ENCODE measurements around the gene TMEM217.

Gene TMEM217

GRCh38 chr6:37279366-37280134 lies 21.6 kb upstream of the TMEM217 start:
- no peak for DNase-seq

GRCh38 chr6:37277001-37277409 lies 19.1 kb upstream of the TMEM217 start:
- DNase-seq = no peak

DNA sequence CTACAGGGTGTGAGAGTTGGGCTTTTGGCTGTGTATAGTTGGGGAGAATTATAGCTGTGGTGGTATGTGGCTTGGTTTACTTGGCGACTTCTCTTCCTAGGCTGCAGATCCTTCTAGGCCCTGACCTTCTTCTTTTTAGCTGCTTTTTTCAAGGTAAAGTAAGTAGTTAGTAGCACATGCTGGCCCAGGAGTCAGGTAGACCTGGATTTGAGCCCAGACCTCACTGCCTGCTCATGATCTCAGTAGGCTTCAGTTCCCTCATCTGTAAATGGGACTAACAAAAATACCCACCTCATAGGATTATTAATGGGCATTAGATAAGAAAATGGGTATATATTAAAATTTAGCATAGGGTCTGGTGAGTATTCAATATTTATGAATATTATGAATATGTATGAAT lies 17.4 kb upstream of the TMEM217 start:
- DNase-seq = no peak

DNA sequence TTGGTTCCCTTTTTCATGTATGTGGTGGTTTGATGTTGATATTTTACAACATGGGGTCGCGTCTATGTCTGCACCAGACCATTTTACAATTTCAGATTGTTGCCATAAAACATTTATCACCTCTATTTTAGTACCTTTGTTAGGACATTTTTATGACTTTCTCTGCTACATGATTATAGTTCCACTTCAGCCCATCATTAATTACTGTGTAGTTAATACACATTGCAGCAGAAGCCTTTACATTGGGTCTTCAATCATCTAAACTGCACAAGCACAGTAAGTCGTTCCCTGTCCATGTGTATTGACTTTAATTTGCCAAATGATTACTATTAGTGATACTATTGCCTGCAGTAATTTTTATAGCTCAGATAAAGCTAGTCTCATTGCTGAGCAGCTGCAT lies 15.7 kb upstream of the TMEM217 start:
- no peak for DNase-seq

GRCh38 chr6:37272834-37273566 lies 15.1 kb upstream of the TMEM217 start:
- DNase-seq = no peak

DNA sequence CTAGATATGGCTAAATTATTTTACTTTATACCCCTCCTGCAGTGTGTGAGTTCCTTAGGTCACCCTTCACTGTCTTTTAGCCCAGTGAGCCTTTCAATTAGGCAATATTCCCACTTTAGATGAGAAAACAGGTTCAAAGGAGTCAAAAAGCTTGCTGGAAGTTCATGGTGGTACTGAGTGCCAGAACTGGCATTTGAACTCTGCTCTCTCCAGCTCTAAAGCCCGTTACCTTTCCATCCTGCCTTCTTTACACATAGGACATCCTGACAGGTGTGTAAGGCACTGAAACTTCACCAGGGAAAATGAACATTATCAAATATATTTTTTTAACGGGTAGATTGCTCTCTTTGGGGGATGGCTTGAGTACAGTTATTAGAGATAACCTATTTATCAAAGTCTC lies 11.2 kb upstream of the TMEM217 start:
- DNase-seq = no peak

GRCh38 chr6:37265860-37266259 lies 7.9 kb upstream of the TMEM217 start:
- DNase-seq = no peak

GRCh38 chr6:37265001-37265400 lies 7.1 kb upstream of the TMEM217 start:
- no peak for DNase-seq

DNA sequence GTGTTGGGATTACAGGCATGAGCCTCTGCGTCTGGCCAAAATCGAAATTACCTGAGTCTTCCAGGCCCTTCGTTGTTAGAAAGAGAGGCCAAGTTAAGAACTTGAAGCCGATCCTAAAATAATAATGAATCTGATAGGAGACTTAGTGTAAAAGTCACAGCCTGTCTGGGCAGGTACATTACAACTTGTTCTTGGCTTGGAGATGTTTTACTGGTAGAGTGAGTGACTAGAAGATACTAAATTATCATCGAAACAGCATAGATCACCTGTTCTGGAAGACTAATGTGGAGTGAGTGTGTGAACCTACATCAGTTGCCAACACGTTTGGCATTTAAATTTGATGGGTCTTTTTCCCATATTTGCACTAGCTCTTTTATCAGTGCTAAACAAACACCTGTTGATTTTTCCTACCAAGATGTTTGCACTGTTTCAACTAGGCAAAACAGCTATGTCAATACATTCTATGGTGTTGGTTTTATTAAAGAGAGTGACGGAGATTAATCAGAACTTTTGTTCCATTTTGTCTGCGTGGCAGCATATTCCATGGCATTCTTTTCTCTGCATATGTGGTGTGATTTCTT lies 4.6 kb upstream of the TMEM217 start:
- DNase-seq = no peak

GRCh38 chr6:37261198-37261597 lies 3.3 kb upstream of the TMEM217 start:
- no peak for DNase-seq

DNA sequence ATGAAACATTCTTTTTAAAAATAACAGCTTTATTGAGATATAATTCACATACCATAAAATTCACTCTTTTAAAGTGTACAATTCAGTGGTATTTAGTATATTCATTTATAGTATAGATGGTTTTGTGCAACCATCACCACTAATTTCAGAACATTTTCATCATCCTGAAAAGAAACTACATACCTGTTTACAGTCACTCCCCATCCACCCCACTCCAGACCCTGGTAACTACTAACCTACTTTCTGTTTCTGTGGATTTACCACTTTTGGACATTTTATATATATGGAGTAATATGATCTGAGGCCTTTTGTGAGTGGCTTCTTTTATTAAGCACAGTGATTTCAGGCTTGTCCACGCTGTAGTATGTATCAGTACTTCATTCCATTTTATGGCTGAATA lies 2.5 kb upstream of the TMEM217 start:
- no peak for DNase-seq

DNA sequence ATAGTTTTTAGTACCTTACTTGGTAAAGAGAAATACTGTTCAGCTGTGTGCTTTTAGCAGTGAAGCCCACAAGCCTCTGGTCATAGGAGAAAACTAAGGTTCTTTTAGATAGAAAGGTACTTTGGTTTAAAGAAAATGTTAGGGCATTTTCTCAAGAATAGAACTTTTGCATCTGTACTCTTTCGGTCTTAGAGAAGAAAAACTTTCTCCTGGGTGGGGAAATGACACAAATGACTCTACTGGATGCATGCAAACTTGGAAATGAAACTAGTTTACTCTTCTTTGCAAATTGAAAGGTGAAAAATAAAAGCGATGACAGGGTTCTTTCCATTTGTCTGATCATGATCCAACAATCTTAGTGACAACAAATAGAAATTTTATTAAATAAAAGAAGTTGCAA lies 2.1 kb upstream of the TMEM217 start:
- DNase-seq = no peak

DNA sequence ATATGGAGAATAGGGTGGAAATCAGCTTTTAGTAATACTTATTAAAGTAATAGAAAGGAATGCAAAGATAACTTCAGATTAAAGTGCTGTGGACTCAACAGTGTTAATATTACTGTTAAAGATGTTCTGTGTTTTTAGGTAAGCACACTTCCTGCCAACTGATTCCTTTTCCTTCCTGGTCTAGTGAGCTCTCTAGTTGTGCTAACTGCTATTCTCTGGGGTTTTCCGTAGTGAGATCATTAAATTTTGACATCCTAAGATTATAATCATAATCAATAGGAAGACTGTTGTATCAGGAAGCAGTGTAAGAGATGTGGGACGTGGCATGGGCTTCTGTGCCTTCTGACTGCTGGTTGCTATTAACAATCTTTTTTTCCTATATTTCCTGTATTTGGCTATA lies 1.2 kb upstream of the TMEM217 start:
- no peak for DNase-seq

GRCh38 chr6:37258405-37259105 lies 611 bp upstream of the TMEM217 start:
- no peak for DNase-seq

DNA sequence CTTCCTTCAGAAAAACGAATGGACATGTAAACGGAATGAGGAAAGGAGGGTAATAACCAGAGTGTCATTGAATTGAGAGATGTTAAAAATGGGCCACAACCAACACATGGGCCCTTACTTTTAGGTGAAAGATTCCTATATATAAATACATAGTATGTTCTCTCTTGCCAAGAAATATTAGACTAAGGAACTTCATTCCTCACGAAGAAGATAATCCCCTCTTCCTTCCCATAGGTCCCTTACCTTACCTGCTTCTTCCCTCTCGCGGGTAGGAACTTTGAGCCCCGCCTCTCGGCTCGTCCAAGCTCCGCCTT lies 667 bp downstream of the TMEM217 start:
- no peak for DNase-seq

DNA sequence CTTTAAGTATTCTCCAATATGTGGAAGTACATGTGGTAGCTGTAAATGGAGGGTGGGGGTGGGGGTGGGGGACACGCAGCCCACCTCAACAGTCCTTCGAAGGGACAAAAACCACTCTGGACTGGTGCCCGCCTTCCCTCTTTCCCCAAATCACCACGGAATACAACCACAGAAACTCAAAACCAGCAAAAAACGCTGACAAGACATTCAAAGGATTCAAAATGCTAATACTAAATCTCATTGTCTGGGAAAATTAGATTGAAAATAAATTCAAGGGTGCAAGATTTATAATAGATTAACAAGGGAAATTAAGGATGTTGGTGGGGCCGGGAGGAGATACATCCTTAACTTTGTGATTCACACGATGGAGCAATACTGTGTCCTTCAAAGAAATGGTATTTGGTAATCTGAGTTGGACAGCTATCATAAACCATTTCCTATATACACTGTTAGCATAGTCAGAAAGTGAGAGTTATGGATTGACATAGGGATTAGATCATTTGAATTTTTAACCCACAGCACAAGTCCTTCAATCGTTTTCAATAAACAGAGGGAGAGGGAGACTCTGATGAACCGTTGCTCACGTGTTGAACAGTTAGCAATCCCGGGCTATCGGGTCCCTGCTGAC lies 1.1 kb downstream of the TMEM217 start:
- DNase-seq = no peak

- no peak for DNase-seq
These were observed 3.1 kb downstream of the TMEM217 start for GRCh38 chr6:37254881-37255280.

GRCh38 chr6:37253486-37254007 lies 4.4 kb downstream of the TMEM217 start:
- DNase-seq = no peak

- no peak for DNase-seq
These were observed 6.6 kb downstream of the TMEM217 start for GRCh38 chr6:37251211-37251780.

DNA sequence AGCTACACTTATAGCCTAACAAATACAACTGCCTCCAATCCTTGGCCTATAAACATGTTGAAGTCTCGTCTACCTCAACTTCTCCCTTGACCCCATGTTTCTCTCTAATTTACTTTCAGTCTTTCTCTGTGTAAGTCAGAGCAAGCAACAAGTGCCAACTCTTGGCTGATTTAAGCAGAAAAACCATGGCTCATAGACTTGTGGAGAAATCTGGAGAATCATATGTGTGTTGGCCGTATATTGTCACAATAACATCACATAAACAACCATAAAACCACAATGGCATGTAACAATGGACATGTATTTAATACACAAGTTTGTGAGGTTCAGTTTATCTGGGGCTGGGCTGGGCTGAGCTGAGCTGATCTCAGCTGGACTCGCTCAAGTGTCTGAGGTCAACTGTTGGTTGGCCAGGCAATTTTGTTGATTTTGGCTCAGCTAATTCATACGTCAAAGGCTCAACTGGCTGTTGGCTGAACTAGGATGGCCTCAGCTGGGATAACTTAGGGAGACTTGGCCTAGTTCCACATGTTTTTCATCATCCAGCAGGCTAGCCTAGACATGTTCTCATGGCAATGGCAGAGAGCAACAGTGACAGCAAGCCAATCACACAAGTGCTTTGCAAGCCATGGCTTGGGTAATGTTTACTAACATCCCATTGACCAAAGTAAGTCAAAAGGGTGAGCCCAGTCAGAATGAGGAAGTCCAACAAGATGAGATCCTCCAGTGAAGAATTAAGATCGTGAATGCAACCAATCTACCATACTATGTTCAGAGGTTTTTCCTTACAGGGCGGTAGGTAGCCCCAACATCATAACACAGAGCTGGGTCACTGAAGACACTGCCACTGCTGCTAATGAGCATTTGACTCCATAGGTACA lies 13.3 kb downstream of the TMEM217 start:
- DNase-seq = no peak

DNA sequence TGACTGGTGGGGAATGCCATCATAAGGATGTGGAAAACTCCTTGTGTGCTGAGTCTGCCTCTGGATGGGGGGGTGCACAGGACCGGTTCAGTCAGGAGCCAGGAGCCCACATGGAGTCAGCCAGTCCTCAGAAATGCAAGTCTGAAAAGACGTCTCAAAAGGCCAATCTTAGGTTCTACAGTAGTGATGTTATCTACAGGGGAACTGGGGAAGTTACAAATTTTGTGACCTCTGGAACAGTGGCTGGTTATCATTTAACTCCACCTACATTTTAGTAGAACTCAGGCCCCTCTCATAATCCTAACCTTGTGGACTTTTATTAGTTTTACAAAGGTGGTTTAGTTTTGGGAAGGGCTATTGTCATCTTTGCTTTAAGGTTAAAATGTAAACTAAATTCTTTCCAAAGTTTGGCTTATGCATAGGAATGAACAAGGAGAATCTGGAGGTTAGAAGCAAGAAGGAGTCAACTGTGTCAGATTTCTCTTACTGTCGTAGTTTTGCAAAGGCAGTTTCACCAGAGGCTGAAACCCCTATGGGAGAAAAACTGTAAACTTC lies 14.1 kb downstream of the TMEM217 start:
- DNase-seq = no peak
